GM12873 (cell line): Measurements from ENCODE around the gene MOGAT2.

Experiments
- TF ChIP-seq, protein P1 (sequence below): IDR thresholded peaks from 2 replicates; pipeline ENCODE4 v1.5.1; 2012; ENCODE audit warnings: low read depth, mild to moderate bottlenecking, moderate library complexity, low read length, control low read depth; ENCODE audit not compliant: insufficient read depth; ENCODE audit errors: missing control alignments

The MOGAT2 gene

DNA sequence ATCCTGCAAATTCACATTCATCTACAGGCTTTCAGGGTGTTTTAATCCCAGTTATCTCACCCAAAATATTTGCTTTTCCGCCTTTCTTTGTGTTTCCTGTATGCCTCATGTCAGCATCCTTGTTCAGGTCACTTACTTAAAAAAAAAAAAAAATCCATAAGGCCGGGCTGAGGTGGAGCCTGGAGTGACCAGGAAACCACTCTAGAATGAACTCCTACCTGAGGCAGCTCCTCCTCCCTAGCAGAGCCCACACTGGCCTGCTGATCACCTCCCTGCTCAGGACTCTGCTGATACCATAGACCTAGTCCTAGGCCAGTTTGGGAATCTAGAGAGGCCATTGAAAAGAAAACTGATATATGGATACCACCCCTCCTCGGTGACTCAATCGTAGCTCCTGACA, 42.2 kb downstream of the MOGAT2 start:
- TF ChIP-seq, protein P1, sequence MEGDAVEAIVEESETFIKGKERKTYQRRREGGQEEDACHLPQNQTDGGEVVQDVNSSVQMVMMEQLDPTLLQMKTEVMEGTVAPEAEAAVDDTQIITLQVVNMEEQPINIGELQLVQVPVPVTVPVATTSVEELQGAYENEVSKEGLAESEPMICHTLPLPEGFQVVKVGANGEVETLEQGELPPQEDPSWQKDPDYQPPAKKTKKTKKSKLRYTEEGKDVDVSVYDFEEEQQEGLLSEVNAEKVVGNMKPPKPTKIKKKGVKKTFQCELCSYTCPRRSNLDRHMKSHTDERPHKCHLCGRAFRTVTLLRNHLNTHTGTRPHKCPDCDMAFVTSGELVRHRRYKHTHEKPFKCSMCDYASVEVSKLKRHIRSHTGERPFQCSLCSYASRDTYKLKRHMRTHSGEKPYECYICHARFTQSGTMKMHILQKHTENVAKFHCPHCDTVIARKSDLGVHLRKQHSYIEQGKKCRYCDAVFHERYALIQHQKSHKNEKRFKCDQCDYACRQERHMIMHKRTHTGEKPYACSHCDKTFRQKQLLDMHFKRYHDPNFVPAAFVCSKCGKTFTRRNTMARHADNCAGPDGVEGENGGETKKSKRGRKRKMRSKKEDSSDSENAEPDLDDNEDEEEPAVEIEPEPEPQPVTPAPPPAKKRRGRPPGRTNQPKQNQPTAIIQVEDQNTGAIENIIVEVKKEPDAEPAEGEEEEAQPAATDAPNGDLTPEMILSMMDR = no peak

DNA sequence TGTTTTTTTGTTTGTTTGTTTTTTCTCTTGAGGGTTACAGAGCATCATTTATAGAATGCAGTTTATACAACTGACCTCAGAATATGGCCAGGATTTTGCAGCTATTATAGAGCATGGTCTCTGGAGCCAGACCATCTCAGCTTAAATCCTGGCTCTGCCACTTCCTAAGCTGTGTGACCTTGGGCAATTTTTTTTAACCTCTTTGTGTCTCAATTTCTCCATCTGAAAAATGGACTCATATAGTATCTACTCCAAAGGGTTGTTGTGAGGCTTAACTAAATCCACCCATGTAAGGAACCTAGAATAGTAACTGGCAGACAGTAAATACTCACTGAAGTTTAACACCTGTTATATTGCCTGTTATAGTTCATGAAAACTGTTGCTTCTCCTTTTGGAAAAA, 42.6 kb downstream of the MOGAT2 start:
- TF ChIP-seq, protein P1 = no peak

DNA sequence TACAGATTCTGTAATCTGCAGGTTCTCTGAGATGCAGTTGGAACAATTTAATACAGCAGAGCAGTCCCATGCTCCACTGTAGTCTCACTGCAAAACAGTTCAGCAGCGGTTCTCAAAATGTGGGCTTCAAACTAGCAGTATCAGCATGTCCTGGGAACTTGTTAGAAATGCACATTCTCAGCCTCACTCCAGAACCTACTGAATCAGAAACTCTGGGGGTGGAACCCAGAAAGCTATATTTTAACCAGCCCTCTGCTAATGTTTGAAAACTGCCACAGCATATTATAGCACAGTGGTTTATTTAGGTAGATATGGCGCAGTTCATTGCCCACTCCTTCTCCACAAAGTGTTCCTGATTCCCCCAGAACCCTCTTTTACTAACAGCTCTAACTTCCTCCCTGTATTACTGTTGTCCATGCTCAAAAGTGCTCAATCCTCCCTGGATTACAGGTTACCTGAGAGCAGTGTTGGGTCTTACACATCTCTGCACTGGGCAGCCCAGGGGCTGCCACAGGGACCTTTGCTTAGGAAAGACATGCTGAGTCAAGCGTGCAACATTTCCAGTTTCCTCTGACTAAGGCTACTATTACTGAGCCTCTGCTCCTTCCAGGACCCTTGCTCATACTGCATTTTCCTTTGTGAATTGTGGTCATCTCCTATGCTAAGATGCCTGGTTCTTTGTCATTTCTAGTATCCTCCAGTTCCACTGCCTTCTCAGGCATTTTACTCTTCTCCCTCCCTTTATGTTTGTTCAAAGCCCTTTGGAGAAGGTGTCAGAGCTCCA, 43.3 kb downstream of the MOGAT2 start:
- TF ChIP-seq, protein P1 = no peak

DNA sequence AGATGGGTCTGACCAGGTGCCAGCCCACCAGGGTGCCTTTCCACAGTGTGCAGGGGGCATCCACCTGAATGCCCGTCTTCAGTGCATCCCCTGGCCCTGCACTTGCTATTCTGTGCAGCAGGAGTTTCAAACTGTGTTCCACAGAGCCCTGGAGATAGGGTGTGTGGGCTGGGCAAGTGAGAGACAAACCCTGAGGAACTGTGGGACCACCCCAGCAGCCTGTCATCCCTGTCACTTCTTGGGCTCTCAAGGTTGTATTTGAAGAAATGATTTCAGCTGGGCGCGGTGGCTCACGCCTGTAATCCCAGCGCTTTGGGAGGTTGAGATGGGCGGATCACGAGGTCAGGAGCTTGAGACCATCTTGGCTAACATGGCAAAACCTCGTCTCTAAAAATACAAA, 44.5 kb downstream of the MOGAT2 start:
- TF ChIP-seq, protein P1 = no peak

DNA sequence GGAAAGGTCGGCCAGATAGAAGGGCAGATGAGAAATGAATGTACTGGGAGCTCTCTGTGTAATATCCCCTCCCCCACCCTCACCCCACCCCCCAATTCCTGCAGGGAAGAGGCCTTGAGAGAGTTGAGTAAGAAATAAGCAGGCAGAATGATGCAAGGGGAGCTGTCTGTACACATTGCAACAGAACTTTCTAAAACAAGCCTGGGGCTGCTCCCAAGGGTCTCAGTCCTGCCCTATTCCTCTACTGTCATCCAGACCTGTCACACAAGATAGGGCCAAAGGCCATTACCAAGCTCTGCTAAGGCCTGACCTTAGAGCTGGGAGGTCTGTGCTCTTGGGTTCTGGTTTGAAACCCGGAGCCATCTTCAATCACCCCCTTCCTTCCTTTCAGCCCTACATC, 45.2 kb downstream of the MOGAT2 start:
- TF ChIP-seq, protein P1 = no peak

DNA sequence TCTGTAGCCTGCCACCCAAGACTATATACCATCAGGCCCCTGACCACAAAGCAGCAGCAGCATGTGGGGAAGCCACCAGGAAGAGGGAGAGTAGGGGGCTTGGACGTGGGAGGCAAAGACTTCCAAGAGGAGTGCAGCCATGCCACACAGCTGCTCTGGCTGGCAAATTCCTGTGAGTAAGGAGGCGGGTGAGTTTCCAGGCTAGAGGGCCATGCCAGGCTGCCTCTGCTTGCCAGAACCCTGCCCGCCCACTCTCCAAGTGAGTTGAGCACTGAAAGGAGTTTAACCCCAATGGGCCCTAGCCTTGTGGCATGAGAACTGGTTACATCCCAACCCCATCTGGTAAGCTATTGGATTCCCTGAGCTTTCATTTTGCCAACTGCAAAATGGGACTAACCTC, 46.2 kb downstream of the MOGAT2 start:
- TF ChIP-seq, protein P1 = no peak

DNA sequence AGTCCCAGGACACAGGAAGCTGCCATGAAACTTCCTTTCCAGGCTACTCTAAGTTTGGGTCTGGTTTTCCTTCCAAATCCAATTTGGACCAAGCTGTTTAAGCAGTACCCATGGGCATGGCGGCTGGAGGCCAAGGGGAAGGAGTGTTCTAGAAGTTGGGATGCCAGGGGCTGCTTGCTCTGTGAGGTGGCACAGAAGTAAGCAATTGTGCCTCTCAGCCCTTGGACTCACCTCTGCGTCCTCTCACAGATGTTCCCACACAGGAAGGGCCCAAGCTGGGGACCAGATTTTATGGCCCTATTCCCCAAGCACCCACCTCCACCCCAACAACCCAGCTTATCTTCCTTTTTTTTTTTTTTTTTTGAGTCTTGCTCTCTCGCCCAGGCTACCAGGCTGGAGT, 47.5 kb downstream of the MOGAT2 start:
- TF ChIP-seq, protein P1 = no peak
